Lower leg skin (tissue), 4 donors: ENCODE measurements around the gene ALG9. TPM values are rescaled to one million over a fixed set of nuclear protein-coding genes. Genes with fewer than 3 reads are reported as not detected.

Experiments used
- DNase-seq, 2 donors: peaks; one replicate each; pipeline ENCODE4 v3.0.0-alpha.2; 2019; ENCODE audit warnings: low spot score in 2 of 2
- H3K4me3 ChIP-seq: fragments of 200-600 bp; sonication (generic); 2 replicates; pipeline ENCODE4 v1.5.1; 2017; ENCODE audit warnings: mild to moderate bottlenecking, low read depth; ENCODE audit not compliant: poor library complexity, severe bottlenecking
- POLR2A ChIP-seq, 2 donors: fragments of 450-650 bp; IDR thresholded peaks; one replicate each; pipeline ENCODE4 v1.6.1; 2016 to 2017; ENCODE audit warnings: antibody characterized with exemption in 2 of 2, mild to moderate bottlenecking in 1 of 2, moderate library complexity in 1 of 2
- WGBS, 2 donors: methylation state at CpG; one replicate each; pipeline ENCODE4 v1.1.5; 2018; 5-methylcytosine and 5-hydroxymethylcytosine counted together
- intact Hi-C: fragments of 100-400 bp; cut with DNase I; formaldehyde crosslinking; loops from one replicate; pipeline ENCODE4 v1.15.0; 2023; ENCODE audit warnings: low total_unique reads
- total RNA-seq, 4 donors: library from RNA; depleted of rRNA; stranded (reverse); fragments of >200 nt; gene quantifications; one replicate each; pipeline ENCODE4 v1.1.0, GENCODE V29; 2016
- TF ChIP-seq, protein P1 (sequence below), 3 donors: fragments of 450-650 bp; IDR thresholded peaks; one replicate each; pipeline ENCODE4 v1.5.1; 2016; ENCODE audit warnings: antibody characterized with exemption in 3 of 3, mild to moderate bottlenecking in 3 of 3, moderate library complexity in 2 of 3

ALG9 gene
- total RNA-seq, 4 donors from 2014 or later, result 24.4 to 38.1 (median 29.0) TPM

DNA sequence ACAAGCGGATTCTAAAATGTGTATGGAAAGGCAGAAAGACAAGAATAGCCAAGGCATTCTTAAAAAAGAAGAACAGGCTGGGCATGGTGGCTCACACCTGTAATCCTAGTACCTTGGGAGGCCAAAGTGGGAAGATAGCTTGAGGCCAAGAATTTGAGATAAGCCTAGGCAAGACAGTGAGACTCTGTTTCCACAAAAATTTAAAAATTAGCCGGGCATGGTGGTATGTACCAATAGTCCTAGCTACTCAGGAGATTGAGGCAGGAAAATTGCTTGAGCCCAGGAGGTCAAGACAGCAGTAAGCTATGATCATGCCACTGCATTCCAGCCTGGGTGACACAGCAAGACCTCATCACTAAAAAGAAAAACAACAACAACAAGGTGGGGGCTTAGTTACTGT lies 59.2 kb downstream of the ALG9 start:
- WGBS, 2 donors, result 94 to 100% methylated on average over 2 of the region's 2 CpGs

DNA sequence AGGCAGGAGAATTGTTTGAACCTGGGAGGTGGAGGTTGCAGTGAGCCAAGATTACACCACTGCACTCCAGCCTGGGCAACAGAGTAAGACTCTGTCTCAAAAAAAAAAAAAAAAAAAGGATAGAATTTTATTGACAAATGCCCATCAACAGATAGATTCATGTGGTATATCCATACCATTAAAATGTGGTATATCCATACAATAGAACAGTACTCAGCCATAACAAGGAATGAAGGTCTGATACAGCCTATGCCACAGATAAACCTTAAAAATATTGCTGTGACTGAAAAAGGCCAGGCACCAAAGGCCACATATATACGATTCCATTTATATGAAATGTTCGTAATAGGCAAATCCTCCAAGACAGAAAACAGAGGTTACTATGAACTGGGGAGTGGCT lies 59.9 kb downstream of the ALG9 start:
- H3K4me3 ChIP-seq, result no peak overlapping the region
- TF ChIP-seq, protein P1, sequence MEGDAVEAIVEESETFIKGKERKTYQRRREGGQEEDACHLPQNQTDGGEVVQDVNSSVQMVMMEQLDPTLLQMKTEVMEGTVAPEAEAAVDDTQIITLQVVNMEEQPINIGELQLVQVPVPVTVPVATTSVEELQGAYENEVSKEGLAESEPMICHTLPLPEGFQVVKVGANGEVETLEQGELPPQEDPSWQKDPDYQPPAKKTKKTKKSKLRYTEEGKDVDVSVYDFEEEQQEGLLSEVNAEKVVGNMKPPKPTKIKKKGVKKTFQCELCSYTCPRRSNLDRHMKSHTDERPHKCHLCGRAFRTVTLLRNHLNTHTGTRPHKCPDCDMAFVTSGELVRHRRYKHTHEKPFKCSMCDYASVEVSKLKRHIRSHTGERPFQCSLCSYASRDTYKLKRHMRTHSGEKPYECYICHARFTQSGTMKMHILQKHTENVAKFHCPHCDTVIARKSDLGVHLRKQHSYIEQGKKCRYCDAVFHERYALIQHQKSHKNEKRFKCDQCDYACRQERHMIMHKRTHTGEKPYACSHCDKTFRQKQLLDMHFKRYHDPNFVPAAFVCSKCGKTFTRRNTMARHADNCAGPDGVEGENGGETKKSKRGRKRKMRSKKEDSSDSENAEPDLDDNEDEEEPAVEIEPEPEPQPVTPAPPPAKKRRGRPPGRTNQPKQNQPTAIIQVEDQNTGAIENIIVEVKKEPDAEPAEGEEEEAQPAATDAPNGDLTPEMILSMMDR (IDR thresholded peaks at IDR 0.05), result no peak
- TF ChIP-seq POLR2A (IDR thresholded peaks at IDR 0.05), result no peak
- DNase-seq, result no peak
- intact Hi-C loops, result no loop called here
- WGBS, 2 donors, result 97 to 100% methylated on average over 2 of the region's 2 CpGs

More for the DNA sequence above, 59.2 kb downstream of the ALG9 start:
- no peak overlapping the region for H3K4me3 ChIP-seq
- TF ChIP-seq, protein P1 (IDR thresholded peaks at IDR 0.05), result no peak
- TF ChIP-seq POLR2A (IDR thresholded peaks at IDR 0.05), result no peak
- no peak for DNase-seq
- intact Hi-C loops, result no loop called here

DNA sequence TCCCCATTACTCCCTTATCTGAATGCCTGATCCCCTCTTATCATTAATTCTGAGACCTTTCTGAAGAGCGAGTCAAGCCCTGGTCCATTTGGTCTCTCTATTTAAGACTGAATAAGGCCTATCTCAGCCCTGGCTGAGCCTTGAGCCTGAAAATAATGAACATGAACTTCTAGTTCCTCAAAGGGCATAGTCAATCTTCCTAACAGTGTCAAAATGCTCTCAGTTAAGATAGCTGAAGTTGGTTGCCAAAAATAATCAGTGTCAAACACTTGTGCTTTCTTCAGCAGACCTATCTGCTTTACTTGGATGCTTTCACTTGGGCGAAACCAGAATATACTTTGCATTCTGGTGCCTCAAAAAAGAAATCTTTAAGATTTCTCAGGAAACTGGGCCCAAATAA lies 62.5 kb downstream of the ALG9 start:
- no peak for DNase-seq
- 96 to 100% methylated on average over 2 of the region's 2 CpGs for WGBS, 2 donors
- TF ChIP-seq, protein P1 (IDR thresholded peaks at IDR 0.05), result no peak
- no peak for TF ChIP-seq POLR2A (IDR thresholded peaks at IDR 0.05)
- intact Hi-C loops, result no loop called here
- H3K4me3 ChIP-seq, result no peak overlapping the region

DNA sequence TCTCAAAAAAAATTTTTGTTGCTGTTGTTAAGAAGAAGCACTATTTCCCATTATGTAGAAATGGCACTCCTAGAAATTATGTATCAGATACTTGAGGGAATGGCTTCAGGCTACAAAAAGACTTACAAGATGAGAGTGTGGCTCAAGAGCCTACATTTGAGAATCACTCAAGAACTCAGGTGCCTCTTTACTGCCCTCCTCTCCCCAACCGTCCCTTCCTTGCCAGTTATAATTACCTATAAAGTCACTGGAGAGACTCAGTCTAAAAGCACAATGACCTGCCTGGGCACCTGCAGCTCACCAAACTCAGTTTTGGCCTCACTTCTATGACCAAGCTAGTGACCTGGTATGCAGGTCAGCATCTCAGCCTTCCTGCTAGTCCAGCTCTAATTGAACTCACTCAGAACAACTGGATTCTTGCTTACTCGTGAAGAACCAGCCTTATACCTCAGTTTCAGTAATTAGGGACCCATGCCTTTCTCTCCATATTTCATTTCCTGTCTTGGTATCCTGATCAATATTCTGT lies 63.3 kb downstream of the ALG9 start:
- WGBS, 2 donors, result 96 to 100% methylated on average over 2 of the region's 2 CpGs
- no peak overlapping the region for H3K4me3 ChIP-seq
- intact Hi-C loops, result no loop called here
- DNase-seq, result no peak
- TF ChIP-seq, protein P1 (IDR thresholded peaks at IDR 0.05), result no peak
- no peak for TF ChIP-seq POLR2A (IDR thresholded peaks at IDR 0.05)

DNA sequence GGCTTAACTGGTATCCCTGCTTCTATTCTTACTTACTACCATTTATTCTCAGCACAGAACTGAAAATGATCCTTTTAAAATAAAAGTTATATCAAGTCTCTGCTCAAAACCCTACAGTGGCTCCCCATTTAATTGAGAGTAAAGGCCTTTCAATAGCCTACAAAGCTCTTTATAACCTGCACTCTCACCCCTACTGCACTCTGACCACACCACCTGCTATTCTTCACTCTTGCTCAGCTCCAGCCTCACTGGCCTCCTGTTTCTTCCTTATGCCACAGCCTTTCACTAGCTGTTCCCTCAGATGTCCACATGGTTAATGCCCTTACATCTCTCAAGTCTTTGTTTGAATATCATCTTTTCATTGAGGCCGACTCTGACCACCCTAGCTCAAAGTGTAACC lies 64.3 kb downstream of the ALG9 start:
- 97 to 100% methylated on average over 1 of the region's 1 CpG for WGBS, 2 donors
- intact Hi-C loops, result no loop called here
- no peak for DNase-seq
- TF ChIP-seq, protein P1 (IDR thresholded peaks at IDR 0.05), result no peak
- TF ChIP-seq POLR2A (IDR thresholded peaks at IDR 0.05), result no peak
- no peak overlapping the region for H3K4me3 ChIP-seq

DNA sequence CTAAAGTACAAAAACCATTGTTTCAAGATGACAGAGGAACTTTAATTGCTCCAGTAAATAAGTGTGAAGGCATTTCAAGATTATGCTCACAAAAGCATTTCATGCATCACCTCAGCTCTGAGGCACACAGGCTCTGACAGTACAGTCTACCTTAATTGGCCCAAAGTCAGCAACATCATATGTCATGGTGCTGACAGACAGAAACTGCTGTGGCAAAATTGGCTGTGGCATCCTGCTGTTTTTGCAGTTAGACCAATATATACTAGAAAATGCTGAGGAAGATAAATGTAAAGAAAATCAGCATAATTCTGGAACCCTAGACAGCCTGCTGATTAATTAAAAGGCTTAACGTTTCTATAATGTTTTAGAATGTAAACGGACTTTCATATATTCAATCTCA lies 70.2 kb downstream of the ALG9 start:
- H3K4me3 ChIP-seq, result no peak overlapping the region
- intact Hi-C loops, result no loop called here
- no peak for DNase-seq
- WGBS, 2 donors, result 64 to 80% methylated on average over 2 of the region's 2 CpGs
- no peak for TF ChIP-seq POLR2A (IDR thresholded peaks at IDR 0.05)
- TF ChIP-seq, protein P1 (IDR thresholded peaks at IDR 0.05), result no peak
